PFSK-1 (cell line): ENCODE data around the gene PKN1.

ENCODE experiments used
- FOXP2 ChIP-seq: optimal IDR thresholded peaks from 2 replicates; pipeline ENCODE3; 2011; ENCODE audit warnings: borderline replicate concordance, control low read depth, inconsistent platforms; ENCODE audit not compliant: insufficient read depth; ENCODE audit errors: extremely low read length, extremely low read depth
- POLR2AphosphoS5 ChIP-seq: IDR thresholded peaks from 2 replicates; pipeline ENCODE4 v1.6.1; 2012; ENCODE audit warnings: low read depth, mild to moderate bottlenecking, control low read depth, low read length, moderate library complexity
- REST ChIP-seq, 2 experiments: IDR thresholded peaks; 2 replicates each; pipeline versions ENCODE4 v1.6.1 to v1.8.0; 2011 to 2012; ENCODE audit warnings: low read depth in 2 of 2, low read length in 2 of 2, control low read depth in 1 of 2, inconsistent platforms in 1 of 2, mild to moderate bottlenecking in 1 of 2, moderate library complexity in 1 of 2; ENCODE audit not compliant: insufficient read depth in 1 of 2
- SIN3A ChIP-seq: IDR thresholded peaks from 2 replicates; pipeline ENCODE4 v1.6.1; 2012; ENCODE audit warnings: mild to moderate bottlenecking, low read length, moderate library complexity, borderline replicate concordance; ENCODE audit not compliant: insufficient read depth
- TAF1 ChIP-seq: IDR thresholded peaks from 2 replicates; pipeline ENCODE4 v1.6.1; 2012; ENCODE audit warnings: low read length, control low read depth, borderline replicate concordance; ENCODE audit not compliant: insufficient read depth

Gene PKN1

GRCh38 chr19:14476673-14477401, 43.7 kb downstream of the PKN1 start:
- peak; percentile 60 for TF ChIP-seq FOXP2
- TF ChIP-seq REST (IDR thresholded peaks at IDR 0.05; ENCODE audit: insufficient read depth in 1 of 2, low read depth in 2 of 2, low read length in 2 of 2), result no peak

GRCh38 chr19:14477418-14478112, 44.5 kb downstream of the PKN1 start:
- TF ChIP-seq SIN3A (no peak), POLR2AphosphoS5 (no peak), REST (IDR thresholded peaks at IDR 0.05; ENCODE audit: insufficient read depth in 1 of 2, low read depth in 2 of 2, low read length in 2 of 2) (no peak), TAF1 (no peak), FOXP2 (no peak)

GRCh38 chr19:14478113-14478545, 45.0 kb downstream of the PKN1 start:
- TF ChIP-seq REST (IDR thresholded peaks at IDR 0.05; ENCODE audit: insufficient read depth in 1 of 2, low read depth in 2 of 2, low read length in 2 of 2) (no peak), TAF1 (no peak), POLR2AphosphoS5 (no peak), SIN3A (no peak), FOXP2 (no peak)

GRCh38 chr19:14479309-14479974, 46.3 kb downstream of the PKN1 start:
- no peak for TF ChIP-seq TAF1
- TF ChIP-seq SIN3A, result no peak
- TF ChIP-seq POLR2AphosphoS5, result no peak
- TF ChIP-seq REST (IDR thresholded peaks at IDR 0.05; ENCODE audit: insufficient read depth in 1 of 2, low read depth in 2 of 2, low read length in 2 of 2), result no peak
- TF ChIP-seq FOXP2, result no peak
